ENCODE measurements around the gene GNG7. TPM values are rescaled to one million over a fixed set of nuclear protein-coding genes. Genes with fewer than 3 reads are reported as not detected.

GNG7 gene
- total RNA-seq, 6 experiments from 2014 or later, result 1.3 to 3.7 (median 2.3) TPM

- Histone ChIP-seq H3K36me3 (no peaks in the 10 kb centered on the region), H3K4me3 (peak overlapping the region in 1 of 3 donors; percentile 5), H3K9me3 (no peaks in the 10 kb centered on the region), H3K4me1 (peaks cover 0 to 24% (median 6%) of the 10 kb centered on the region in 4 donors), H3K27me3 (no peaks in the 10 kb centered on the region), H3K27ac (peak overlapping the region; percentile 54 to 95 (median 80))
- TF ChIP-seq POLR2A (IDR thresholded peaks at IDR 0.05) (no peak), CTCF (IDR thresholded peaks at IDR 0.05) (no peak)
- ATAC-seq, result no peak
- 65% methylated on average over 5 of the region's 17 CpGs for WGBS (ENCODE audit: insufficient coverage, low coverage, low lambda C conversion rate, missing lambda C conversion rate)
- DNase-seq, result no peak
- intact Hi-C loops (cut with DNase I), result no loop called here
Measured at GRCh38 chr19:2603334-2603733, 99.2 kb downstream of the GNG7 start.

GRCh38 chr19:2602391-2603181 is 99.9 kb downstream of the GNG7 start:
- TF ChIP-seq POLR2A (IDR thresholded peaks at IDR 0.05), result peak; percentile 85
- no peak for TF ChIP-seq CTCF (IDR thresholded peaks at IDR 0.05)
- DNase-seq, result peak; percentile 85 to 93 (median 92)
- H3K9me3 ChIP-seq, result no peaks in the 10 kb centered on the region
- 37% methylated on average over 14 of the region's 23 CpGs for WGBS (ENCODE audit: insufficient coverage, low coverage, low lambda C conversion rate, missing lambda C conversion rate)
- peak; percentile 78 to 86 (median 82) for ATAC-seq
- H3K27me3 ChIP-seq, result no peaks in the 10 kb centered on the region
- H3K36me3 ChIP-seq, result no peaks in the 10 kb centered on the region
- peak overlapping the region; percentile 54 to 95 (median 80) for H3K27ac ChIP-seq
- H3K4me1 ChIP-seq, result peaks cover 0 to 24% (median 6%) of the 10 kb centered on the region in 4 donors
- peak overlapping the region in 1 of 3 donors; percentile 5 for H3K4me3 ChIP-seq
- intact Hi-C loops (cut with DNase I), result no loop called here

- Histone ChIP-seq H3K9me3 (no peaks in the 10 kb centered on the region), H3K27ac (peak overlapping the region in 2 of 3 donors; percentile 80 to 95), H3K4me3 (no peak overlapping the region), H3K36me3 (no peaks in the 10 kb centered on the region), H3K27me3 (no peaks in the 10 kb centered on the region), H3K4me1 (peaks cover 0 to 24% (median 6%) of the 10 kb centered on the region in 4 donors)
- no peak for TF ChIP-seq POLR2A (IDR thresholded peaks at IDR 0.05)
- no peak for TF ChIP-seq CTCF (IDR thresholded peaks at IDR 0.05)
- WGBS (ENCODE audit: insufficient coverage, low coverage, low lambda C conversion rate, missing lambda C conversion rate), result 87% methylated on average over 13 of the region's 20 CpGs
- no peak for ATAC-seq
- no peak for DNase-seq
- intact Hi-C loops (cut with DNase I), result no loop called here
Measured at GRCh38 chr19:2600914-2601870, 101.3 kb downstream of the GNG7 start.

GRCh38 chr19:2594319-2594718 is 108.2 kb downstream of the GNG7 start:
- WGBS (ENCODE audit: insufficient coverage, low coverage, low lambda C conversion rate, missing lambda C conversion rate), result 60% methylated on average over 7 of the region's 7 CpGs
- no peak overlapping the region for H3K27ac ChIP-seq
- no peak for DNase-seq

More at GRCh38 chr19:2594319-2594718, 108.2 kb downstream of the GNG7 start:
- Histone ChIP-seq H3K9me3 (no peaks in the 10 kb centered on the region), H3K27me3 (no peaks in the 10 kb centered on the region), H3K4me3 (no peak overlapping the region), H3K4me1 (peaks cover 0 to 15% (median 5%) of the 10 kb centered on the region in 4 donors), H3K36me3 (no peaks in the 10 kb centered on the region)
- intact Hi-C loops (cut with DNase I), result no loop called here
- TF ChIP-seq POLR2A (IDR thresholded peaks at IDR 0.05) (no peak), CTCF (IDR thresholded peaks at IDR 0.05) (no peak)
- ATAC-seq, result no peak

All from right lobe of liver (tissue), 6 donors.